HG03565 (cell line): ENCODE measurements around the gene HLA-A.
"Not testable (repeated sequence)": the region's sequence is repeated elsewhere in the genome, so short reads cannot be mapped to it uniquely, and the experiment has no call there.

Experiments used
- ATAC-seq: cut with Tn5 transposase; IDR thresholded peaks from one replicate; pipeline ENCODE4 v1.9.1; 2021; ENCODE audit warnings: mild to moderate bottlenecking, moderate library complexity; ENCODE audit not compliant: unreplicated experiment

HLA-A gene

GRCh38 chr6:29959467-29959866, 17.1 kb downstream of the HLA-A start:
- ATAC-seq, result no peak

GRCh38 chr6:29961966-29962365, 19.6 kb downstream of the HLA-A start:
- ATAC-seq, result no peak

- not testable (repeated sequence) for ATAC-seq
These were observed 21.4 kb downstream of the HLA-A start for GRCh38 chr6:29963697-29964096.

- no peak for ATAC-seq
These were observed 22.2 kb downstream of the HLA-A start for GRCh38 chr6:29964518-29964886.

GRCh38 chr6:29964887-29965562, 22.7 kb downstream of the HLA-A start:
- peak; percentile 88 for ATAC-seq

- no peak for ATAC-seq
These were observed 23.2 kb downstream of the HLA-A start for GRCh38 chr6:29965563-29965872.

- ATAC-seq, result no peak
These were observed 23.7 kb downstream of the HLA-A start for GRCh38 chr6:29965873-29966601.

- no peak for ATAC-seq
These were observed 25.2 kb downstream of the HLA-A start for GRCh38 chr6:29967379-29968010.

- no peak for ATAC-seq
These were observed 25.8 kb downstream of the HLA-A start for GRCh38 chr6:29968130-29968529.

- ATAC-seq, result no peak
These were observed 26.6 kb downstream of the HLA-A start for GRCh38 chr6:29968905-29969304.

- ATAC-seq, result no peak
These were observed 28.4 kb downstream of the HLA-A start for GRCh38 chr6:29970711-29971110.

GRCh38 chr6:29974901-29975560, 32.7 kb downstream of the HLA-A start:
- ATAC-seq, result no peak

GRCh38 chr6:29975561-29975907, 33.2 kb downstream of the HLA-A start:
- ATAC-seq, result no peak

GRCh38 chr6:29976253-29976587, 33.9 kb downstream of the HLA-A start:
- ATAC-seq, result no peak

- no peak for ATAC-seq
These were observed 34.5 kb downstream of the HLA-A start for GRCh38 chr6:29976588-29977424.

- no peak for ATAC-seq
These were observed 35.0 kb downstream of the HLA-A start for GRCh38 chr6:29977425-29977727.

GRCh38 chr6:29980013-29980412, 37.7 kb downstream of the HLA-A start:
- not testable (repeated sequence) for ATAC-seq

- no peak for ATAC-seq
These were observed 38.2 kb downstream of the HLA-A start for GRCh38 chr6:29980511-29980910.

- ATAC-seq, result no peak
These were observed 39.0 kb downstream of the HLA-A start for GRCh38 chr6:29981211-29981812.

- no peak for ATAC-seq
These were observed 39.8 kb downstream of the HLA-A start for GRCh38 chr6:29982097-29982496.

GRCh38 chr6:29984232-29984631, 41.9 kb downstream of the HLA-A start:
- ATAC-seq, result no peak
